OCI-LY3 (cell line): ENCODE measurements around the gene HACD4.
A peak's percentile ranks its signal among the peaks of the same experiment; 100 is the strongest.

ENCODE experiments used
- H2AFZ ChIP-seq: fragments of 200-600, 300-600 bp; shearing (Covaris generic); 2 replicates; pipeline ENCODE4 v1.6.0; 2014; ENCODE audit warnings: antibody characterized with exemption, low read depth, low read length
- H3K27ac ChIP-seq: fragments of 200-600, 300-600 bp; sonication (generic); 2 replicates; pipeline ENCODE4 v1.5.1; 2014; ENCODE audit warnings: mild to moderate bottlenecking, low read length, moderate library complexity, mixed read lengths
- H3K27me3 ChIP-seq: fragments of 200-600, 300-600 bp; sonication (generic); 2 replicates; pipeline ENCODE4 v1.6.1; 2014; ENCODE audit warnings: low read depth, low read length, mixed read lengths
- H3K36me3 ChIP-seq: fragments of 200-600, 300-600 bp; sonication (generic); replicated peaks from 2 replicates; pipeline ENCODE3; 2014; ENCODE audit warnings: low read depth, low read length, mixed read lengths
- H3K4me1 ChIP-seq: fragments of 300-600, 200-600 bp; sonication (generic); 2 replicates; pipeline ENCODE4 v1.6.1; 2014; ENCODE audit warnings: low read length, mixed read lengths
- H3K4me2 ChIP-seq: fragments of 200-600, 300-600 bp; sonication (generic); 2 replicates; pipeline ENCODE4 v1.6.1; 2014; ENCODE audit warnings: low read length, mixed read lengths
- H3K4me3 ChIP-seq: fragments of 300-600, 200-600 bp; sonication (generic); 2 replicates; pipeline ENCODE4 v1.5.1; 2014; ENCODE audit warnings: antibody characterized with exemption, mild to moderate bottlenecking, low read length, moderate library complexity
- H3K79me2 ChIP-seq: fragments of 300-600, 200-600 bp; shearing (Covaris generic); 2 replicates; pipeline ENCODE4 v1.6.1; 2014; ENCODE audit warnings: mild to moderate bottlenecking, low read length, mixed read lengths
- H3K9ac ChIP-seq: fragments of 300-600, 200-600 bp; shearing (Covaris generic); 2 replicates; pipeline ENCODE4 v1.6.0; 2014; ENCODE audit warnings: mild to moderate bottlenecking, low read length, moderate library complexity
- H3K9me3 ChIP-seq: fragments of 200-600, 300-600 bp; shearing (Covaris generic); 2 replicates; pipeline ENCODE4 v1.6.1; 2014; ENCODE audit warnings: low read length, mixed read lengths; ENCODE audit not compliant: insufficient read depth
- H4K20me1 ChIP-seq: fragments of 200-600, 300-600 bp; sonication (generic); 2 replicates; pipeline ENCODE4 v1.6.1; 2016; ENCODE audit warnings: low read length, mixed read lengths; ENCODE audit not compliant: insufficient read depth
- EZH2phosphoT487 ChIP-seq: fragments of 200-600 bp; shearing (Covaris generic); IDR thresholded peaks from 2 replicates; pipeline ENCODE4 v1.6.1; 2018; ENCODE audit warnings: antibody characterized with exemption, mixed run types, low read depth
- TF ChIP-seq, protein P1 (sequence below): fragments of 200-600, 300-600 bp; sonication (generic); IDR thresholded peaks from 2 replicates; pipeline ENCODE4 v1.5.1; 2014; ENCODE audit warnings: antibody characterized with exemption, low read length, low read depth

Gene HACD4, protein sequence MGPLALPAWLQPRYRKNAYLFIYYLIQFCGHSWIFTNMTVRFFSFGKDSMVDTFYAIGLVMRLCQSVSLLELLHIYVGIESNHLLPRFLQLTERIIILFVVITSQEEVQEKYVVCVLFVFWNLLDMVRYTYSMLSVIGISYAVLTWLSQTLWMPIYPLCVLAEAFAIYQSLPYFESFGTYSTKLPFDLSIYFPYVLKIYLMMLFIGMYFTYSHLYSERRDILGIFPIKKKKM

DNA sequence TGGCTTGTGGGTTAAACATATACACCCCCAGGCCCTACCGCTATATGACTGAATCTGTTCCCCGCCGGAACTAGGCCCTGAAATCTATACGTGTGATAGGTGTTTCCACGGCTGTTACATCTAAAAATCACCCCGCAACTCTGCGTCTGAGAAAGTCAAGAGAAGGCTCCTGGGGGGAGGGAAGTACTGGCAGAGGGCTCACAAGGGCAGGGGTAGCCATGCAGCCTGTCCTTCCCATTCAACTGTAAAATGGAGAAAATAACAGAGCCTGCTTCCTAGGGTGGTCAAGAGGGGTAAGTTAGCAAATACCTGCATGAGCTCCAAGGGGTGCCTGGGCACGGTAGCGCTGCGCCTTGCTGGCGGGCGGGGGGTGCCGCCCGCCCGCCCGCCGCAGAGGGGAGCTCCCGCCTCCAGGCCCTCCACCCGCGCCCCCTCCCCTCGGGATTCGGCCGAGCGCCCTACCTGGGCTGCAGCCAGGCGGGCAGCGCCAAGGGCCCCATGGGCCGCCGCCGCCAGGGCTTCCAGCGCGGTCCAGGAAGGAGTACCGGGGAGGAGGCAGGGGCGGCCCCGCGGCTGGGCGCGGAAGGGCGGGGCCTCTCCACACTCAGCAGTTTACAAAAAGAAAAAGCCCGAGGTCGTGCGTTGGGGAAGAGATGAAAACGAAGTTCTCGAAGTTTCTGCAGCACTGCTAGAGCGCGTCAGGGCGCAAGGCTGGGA is at the start of gene HACD4:
Gene HACD4 (minus strand): TSS at position 550 of the 717 bp plus-strand sequence. CDS start 50 bp downstream, at position 500.
- peak within 1 kb of the TSS; percentile 19 for H3K27ac ChIP-seq
- H3K4me2 ChIP-seq = peak within 1 kb of the TSS; percentile 97
- no peaks in the 10 kb centered on the region for H4K20me1 ChIP-seq
- peak within 1 kb of the TSS; percentile 62 for H3K9ac ChIP-seq
- no peaks in the 10 kb centered on the region for H3K79me2 ChIP-seq
- peak within 1 kb of the TSS; percentile 83 for H3K4me3 ChIP-seq
- TF ChIP-seq EZH2phosphoT487 = no peak
- TF ChIP-seq, protein P1, sequence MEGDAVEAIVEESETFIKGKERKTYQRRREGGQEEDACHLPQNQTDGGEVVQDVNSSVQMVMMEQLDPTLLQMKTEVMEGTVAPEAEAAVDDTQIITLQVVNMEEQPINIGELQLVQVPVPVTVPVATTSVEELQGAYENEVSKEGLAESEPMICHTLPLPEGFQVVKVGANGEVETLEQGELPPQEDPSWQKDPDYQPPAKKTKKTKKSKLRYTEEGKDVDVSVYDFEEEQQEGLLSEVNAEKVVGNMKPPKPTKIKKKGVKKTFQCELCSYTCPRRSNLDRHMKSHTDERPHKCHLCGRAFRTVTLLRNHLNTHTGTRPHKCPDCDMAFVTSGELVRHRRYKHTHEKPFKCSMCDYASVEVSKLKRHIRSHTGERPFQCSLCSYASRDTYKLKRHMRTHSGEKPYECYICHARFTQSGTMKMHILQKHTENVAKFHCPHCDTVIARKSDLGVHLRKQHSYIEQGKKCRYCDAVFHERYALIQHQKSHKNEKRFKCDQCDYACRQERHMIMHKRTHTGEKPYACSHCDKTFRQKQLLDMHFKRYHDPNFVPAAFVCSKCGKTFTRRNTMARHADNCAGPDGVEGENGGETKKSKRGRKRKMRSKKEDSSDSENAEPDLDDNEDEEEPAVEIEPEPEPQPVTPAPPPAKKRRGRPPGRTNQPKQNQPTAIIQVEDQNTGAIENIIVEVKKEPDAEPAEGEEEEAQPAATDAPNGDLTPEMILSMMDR = no peak
- no peaks in the 10 kb centered on the region for H3K9me3 ChIP-seq
- H3K36me3 ChIP-seq = no peaks in the 10 kb centered on the region
- H3K27me3 ChIP-seq = no peaks in the 10 kb centered on the region
- H2AFZ ChIP-seq = peak within 1 kb of the TSS; percentile 90
- peaks cover 18% of the 10 kb centered on the region for H3K4me1 ChIP-seq

DNA sequence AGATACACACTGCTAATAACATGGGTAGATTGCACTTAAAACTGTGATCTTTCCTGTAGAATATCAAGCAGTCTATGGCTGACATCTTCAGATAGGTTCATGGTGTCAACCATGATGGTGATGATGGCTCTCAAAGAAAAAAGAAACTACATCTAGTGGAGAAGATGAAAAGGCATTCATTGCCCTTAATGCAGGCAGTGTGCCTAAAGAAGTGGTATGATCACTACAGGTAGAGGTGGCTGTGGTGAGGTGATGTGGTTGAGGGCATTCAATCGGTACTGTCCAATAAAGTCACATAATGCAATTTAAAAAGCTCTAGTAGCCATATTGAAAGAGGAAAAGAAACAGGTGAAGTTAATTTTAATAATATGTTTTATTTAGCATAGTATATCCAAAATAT is 49.4 kb upstream of the HACD4 start:
- Histone ChIP-seq H3K4me1 (peaks cover 15% of the 10 kb centered on the region), H3K27me3 (no peaks in the 10 kb centered on the region), H3K9ac (no peak overlapping the region), H3K4me2 (no peak overlapping the region), H3K9me3 (no peaks in the 10 kb centered on the region), H3K27ac (no peak overlapping the region), H3K36me3 (no peaks in the 10 kb centered on the region), H4K20me1 (no peaks in the 10 kb centered on the region), H2AFZ (no peak overlapping the region), H3K4me3 (no peak overlapping the region), H3K79me2 (no peaks in the 10 kb centered on the region)
- TF ChIP-seq, protein P1 = no peak
- TF ChIP-seq EZH2phosphoT487 = no peak

DNA sequence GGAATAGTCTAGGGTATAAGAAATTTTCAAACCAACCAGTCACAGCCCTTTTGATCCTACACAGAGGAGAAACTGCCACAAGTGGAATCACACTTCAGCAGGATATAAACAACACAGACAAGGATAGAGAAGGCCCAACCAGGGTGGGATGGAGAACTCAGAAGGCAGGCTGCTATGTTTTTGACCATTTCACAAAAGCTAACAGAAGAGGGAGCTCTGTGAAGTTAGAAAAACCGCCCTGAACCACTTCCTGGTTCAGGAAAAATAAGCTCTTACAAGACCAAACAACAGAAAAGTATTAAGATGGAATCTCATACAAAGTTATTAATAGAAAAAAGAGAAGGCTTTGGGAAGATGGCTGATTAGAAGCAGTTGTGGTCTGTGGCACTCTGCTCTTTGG is 47.3 kb upstream of the HACD4 start:
- Histone ChIP-seq H3K79me2 (no peaks in the 10 kb centered on the region), H4K20me1 (no peaks in the 10 kb centered on the region), H3K4me2 (peak overlapping the region; percentile 12; the same call in 1 of the 2 replicates), H3K4me1 (peaks cover 15% of the 10 kb centered on the region), H2AFZ (peak overlapping the region; percentile 49), H3K27ac (no peak overlapping the region), H3K4me3 (no peak overlapping the region), H3K36me3 (no peaks in the 10 kb centered on the region), H3K27me3 (no peaks in the 10 kb centered on the region), H3K9me3 (no peaks in the 10 kb centered on the region), H3K9ac (no peak overlapping the region)
- TF ChIP-seq EZH2phosphoT487 = no peak
- TF ChIP-seq, protein P1 = peak; percentile 45

DNA sequence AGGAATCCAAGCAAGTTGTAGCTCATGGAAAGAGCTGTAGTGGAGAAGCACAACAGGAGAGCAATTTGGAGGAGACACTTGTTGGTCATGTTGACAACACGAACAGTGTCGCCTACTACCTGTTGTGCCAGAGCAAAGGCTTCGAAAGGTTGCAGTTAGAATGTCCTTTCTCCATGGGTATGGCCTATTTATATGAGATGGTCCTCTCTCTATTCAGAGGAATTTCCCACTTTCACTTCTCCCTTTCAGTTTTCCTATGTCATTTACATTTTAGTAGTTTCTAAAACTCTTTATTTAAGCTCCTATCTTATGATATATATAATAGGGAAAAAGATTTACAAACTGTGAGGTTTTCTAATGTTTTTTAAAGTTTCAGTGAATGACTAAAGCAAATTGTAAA is 46.3 kb upstream of the HACD4 start, which contains the start of gene IFNB1:
Gene IFNB1 (minus strand): TSS at position 162 of the 400 bp plus-strand sequence. CDS start 73 bp downstream, at position 89.
- H3K36me3 ChIP-seq = no peaks in the 10 kb centered on the region
- H3K4me1 ChIP-seq = peaks cover 15% of the 10 kb centered on the region
- H4K20me1 ChIP-seq = no peaks in the 10 kb centered on the region
- H3K79me2 ChIP-seq = no peaks in the 10 kb centered on the region
- peak within 1 kb of the TSS; percentile 49 for H2AFZ ChIP-seq
- H3K4me3 ChIP-seq = no peak within 1 kb of the TSS
- H3K9ac ChIP-seq = no peak within 1 kb of the TSS
- H3K27ac ChIP-seq = no peak within 1 kb of the TSS
- peak within 1 kb of the TSS; percentile 12; the same call in 1 of the 2 replicates for H3K4me2 ChIP-seq
- no peaks in the 10 kb centered on the region for H3K27me3 ChIP-seq
- no peak for TF ChIP-seq EZH2phosphoT487
- TF ChIP-seq, protein P1 = no peak
- H3K9me3 ChIP-seq = no peaks in the 10 kb centered on the region
